NK-92 (cell line): ENCODE results near the gene TRDMT1.

Source experiments
- DNase-seq: peaks from one replicate; lab custom pipeline; 2025; ENCODE audit not compliant: unreplicated experiment; lab: John Stamatoyannopoulos, UW

The TRDMT1 gene

DNA sequence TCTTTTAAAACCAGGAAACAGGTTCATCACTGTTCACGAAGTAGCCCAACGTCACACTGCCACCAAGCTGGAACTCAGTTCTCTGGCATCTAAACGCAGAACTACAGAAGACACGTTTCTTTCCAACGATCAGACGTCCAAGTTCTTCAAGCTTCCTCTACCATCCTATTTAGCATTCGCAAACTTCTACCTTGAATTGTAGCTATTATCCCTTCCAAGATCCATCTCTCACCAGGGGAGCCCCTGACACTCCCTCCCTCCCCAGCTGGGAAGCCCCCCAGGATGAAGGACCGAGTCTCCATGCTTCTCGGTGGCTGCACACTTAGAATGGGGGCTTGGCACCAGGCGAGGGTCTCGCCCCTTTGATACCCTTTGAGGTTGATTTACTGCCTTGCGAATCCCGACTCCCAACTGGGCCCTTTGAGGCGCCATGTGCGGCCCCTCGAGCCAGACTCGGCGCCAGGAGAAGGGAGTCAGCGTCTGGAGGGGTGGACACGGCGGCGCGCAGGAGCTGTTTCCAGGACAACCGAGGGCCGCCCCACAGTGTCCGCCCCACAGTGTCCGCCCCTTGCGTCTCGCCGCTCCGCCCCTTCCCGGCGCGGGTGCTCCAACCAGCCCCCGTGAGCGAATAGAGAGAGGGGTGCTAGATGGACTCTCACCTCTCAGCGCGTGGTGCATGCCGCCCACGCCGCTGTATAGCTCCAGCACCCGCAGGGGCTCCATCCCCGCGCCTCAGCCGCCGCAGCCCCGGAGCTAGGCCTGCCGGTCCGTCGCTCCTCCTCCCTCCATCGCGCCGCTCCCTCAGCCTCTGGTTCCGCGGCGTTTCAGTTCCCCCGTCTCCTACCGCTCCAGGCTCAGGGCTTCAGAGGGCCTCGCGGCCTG is at the start of gene TRDMT1:
Gene TRDMT1, minus strand, starts transcription at position 761 of the 882 bp plus-strand sequence. Its CDS starts 38 bp downstream, at position 723.
- no peak for DNase-seq

- no peak for DNase-seq
Measured at GRCh38 chr10:17250736-17251135, 49.3 kb upstream of the TRDMT1 start.

DNA sequence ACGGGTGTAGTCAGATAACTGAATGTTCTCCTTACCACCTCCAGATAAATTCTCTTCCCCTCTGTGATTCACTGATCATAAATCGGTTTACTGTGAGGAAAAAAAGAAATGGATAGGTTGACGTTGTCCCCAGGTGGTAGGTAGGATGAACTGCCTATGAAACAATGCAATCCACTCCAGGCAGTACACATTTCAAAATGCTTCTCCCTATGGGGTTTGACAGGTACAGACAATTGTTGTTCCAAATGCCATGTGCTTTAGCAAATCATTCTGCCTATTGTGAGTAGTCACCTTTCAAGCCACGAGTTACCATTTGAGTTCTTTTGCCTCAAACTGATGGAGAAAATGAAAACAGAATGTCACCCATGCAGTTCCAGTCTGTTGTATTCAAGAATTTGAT is 48.3 kb upstream of the TRDMT1 start:
- no peak for DNase-seq

DNA sequence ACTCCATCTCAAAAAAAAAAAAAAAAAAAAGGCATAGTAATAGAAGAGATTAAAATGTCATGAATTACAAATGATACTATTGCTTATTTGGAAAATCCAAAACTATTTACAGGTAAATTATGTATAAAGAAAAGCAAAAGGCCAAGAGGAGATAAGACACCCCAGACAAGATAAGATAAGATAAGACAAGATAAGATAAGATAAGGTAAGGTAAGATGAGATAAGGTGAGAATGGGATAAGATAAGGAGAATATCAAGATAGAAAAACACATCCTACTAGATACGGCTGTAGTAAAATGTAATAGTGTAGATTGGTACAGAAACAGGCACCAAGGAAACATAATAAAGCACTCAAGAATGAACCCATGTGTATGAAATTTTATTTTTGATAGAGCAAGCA is 47.5 kb upstream of the TRDMT1 start:
- no peak for DNase-seq

GRCh38 chr10:17247210-17247609 is 45.7 kb upstream of the TRDMT1 start:
- no peak for DNase-seq

DNA sequence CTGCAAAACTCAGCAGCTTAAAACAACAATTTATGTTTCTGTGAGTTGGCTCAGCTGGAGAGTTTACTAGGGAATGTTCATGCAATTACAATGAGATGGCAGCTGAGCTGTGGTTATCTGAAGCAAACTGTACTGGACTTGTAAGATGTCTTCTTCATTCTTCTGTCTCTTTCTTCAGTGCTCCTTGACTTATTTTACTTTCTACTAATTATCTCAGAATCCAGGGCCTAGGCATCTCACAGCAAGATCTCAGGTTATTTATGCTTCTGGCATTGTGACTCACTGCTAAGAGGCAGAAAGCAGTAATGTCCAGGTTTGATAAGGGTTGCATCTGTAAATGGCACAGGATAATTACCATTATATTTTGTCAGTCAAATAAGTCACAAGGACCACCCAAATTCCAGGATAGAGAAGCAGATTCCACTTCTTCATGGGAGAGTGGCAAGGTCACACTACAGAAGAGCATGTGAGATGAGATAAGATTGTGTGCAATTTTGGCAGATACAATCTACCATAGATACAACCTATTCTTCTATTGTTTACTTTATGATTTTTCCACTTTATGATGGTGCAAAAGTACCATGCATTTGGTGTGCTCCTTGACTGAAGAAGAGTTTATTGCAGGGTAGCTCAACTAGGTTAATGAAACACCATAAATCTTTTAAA is 43.4 kb upstream of the TRDMT1 start:
- no peak for DNase-seq

DNA sequence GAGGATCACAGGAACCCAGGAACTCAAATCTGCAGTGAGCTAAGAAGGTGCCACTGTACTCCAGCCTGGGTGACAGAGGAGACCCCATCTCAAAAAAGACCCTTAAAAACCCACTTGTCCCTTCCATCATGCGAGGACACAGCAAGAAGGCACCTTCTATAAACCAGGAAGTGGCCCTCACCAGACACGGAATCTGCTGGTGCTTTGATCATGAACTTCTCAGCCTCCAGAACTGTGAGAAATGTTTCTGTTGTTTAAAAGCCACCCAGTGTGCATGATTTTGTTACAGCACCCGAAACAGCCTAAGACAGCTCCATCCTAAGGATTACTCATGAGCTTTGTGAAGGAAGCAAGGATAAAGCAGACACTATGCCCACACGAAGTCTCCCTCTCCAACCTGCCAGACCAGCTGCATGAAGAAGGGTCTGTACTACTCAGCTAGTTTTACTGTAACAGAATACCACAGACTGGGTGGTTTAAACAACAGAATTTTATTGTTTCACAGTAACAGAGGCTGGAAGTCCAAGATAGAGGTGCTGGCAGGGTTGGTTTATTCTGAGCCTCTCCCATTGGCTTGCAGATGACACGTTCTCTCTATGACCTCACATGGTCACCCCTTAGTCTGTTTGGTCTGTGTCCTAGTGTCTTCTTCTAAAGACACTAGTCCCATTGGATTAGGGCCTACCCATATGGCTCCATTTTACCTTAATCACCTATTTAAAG is 40.3 kb upstream of the TRDMT1 start:
- DNase-seq: no peak

DNA sequence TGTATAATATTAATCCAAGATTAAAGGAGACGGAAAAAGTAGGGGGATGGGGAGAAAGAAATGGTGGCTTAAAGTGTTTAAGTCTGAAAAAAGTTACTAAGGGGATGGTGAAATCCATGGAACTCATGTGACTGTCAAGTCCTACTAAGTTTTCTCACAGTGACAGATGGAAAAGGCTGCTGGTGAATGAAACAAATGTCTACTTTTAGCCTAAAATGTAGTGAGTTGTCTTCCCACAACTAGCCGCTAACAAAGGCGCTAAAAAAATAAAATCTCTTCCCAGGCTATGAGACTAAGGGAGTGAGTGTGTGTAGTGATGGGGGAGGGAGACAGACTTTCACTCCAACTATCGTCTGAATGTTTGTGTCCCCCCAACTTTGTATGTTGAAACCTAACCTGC is 39.1 kb upstream of the TRDMT1 start:
- no peak for DNase-seq

DNA sequence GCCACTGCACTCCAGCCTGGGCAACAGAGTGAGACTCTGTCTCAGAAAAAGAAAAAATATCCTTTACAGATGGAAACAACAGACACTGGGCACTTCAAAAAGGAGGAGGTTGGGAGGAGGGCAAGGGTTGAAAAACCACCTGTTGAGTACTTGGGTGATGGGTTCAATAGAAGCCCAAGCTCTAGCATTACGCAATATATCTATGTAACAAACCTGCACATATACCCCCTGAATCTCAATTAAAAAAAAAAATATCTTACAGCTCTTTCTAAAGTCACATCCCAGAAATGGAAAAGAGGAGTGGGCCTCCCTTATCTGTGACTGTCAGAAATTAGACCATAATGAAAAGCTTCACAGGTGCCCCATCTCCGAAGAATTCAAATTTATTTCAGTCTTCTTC is 38.6 kb upstream of the TRDMT1 start:
- no peak for DNase-seq

GRCh38 chr10:17239345-17240085 is 38.0 kb upstream of the TRDMT1 start:
- DNase-seq: no peak

DNA sequence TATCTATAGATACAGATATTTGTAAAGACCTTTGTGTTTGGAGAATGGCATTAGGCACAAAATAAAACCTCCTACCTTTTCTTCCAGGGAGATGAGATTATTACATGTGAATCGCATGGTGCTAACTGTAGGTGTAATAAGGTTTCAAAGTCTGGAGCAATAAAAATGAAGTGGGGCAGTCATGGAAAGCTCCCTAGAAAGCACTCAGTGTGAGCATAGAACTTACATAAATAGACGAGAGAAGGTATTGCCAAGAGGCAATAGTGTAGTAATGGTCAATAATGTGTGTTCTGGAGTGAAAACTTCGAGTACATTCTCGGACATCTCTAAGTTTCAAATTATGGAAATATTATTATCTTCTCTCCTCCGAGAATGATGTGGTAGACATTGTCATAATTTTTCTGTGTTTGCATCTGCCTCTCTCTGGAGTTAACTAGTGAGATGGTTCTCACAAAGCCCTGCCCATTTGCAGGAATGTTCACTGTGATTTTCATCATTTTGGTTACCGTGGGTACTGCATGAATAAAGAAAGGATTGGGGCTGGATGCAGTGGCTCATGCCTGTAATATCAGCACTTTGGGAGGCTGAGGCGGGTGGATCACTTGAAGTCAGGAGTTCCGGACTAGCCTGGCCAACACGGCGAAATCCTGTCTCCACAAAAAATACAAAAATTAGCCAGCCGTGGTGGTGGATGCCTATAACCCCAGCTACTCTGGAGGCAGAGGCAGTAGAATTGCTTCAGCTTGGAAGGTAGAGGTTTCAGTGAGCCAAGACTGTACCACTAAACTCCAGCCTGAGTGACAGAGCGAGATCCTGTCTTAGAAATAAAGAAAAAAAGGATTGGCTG is 37.2 kb upstream of the TRDMT1 start:
- no peak for DNase-seq

GRCh38 chr10:17237915-17238444 is 36.5 kb upstream of the TRDMT1 start:
- DNase-seq: no peak

DNA sequence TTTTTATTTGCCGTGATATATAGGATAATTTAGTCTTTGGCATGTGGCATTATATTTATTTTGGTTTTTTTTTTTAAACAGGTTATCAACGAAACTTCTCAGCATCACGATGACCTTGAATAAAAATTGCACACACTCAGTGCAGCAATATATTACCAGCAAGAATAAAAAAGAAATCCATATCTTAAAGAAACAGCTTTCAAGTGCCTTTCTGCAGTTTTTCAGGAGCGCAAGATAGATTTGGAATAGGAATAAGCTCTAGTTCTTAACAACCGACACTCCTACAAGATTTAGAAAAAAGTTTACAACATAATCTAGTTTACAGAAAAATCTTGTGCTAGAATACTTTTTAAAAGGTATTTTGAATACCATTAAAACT is 35.7 kb upstream of the TRDMT1 start:
- no peak for DNase-seq

DNA sequence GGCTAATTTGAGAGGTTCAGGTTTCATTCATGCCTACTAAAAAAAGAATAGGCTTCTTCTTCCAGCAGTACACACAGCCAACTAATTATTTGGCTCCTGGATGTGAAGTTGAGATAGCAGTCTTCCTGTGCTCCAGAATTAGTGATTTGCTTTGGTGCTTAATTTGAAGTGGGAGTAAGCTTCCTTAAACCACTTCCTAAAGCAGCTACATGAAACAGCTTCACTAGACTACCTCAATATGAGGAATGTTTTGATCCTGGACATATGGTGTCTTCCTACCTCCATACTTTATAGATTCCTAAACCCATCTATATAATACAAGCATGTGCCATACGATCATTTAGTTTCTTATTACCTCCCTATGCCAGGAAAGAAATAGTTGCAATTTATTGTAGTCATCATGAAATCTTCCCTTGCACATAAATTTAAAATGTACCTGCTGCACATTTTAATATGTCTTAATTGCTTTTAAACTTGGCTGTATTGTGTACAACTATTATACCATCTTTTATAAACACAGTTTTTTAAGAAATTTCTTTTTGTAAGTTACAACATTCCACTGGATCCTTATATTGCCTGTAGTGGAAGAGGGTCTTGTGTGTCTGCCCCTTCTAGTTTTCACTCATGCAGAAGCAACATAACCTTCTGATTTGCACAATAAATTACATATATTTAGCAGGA is 35.1 kb upstream of the TRDMT1 start:
- DNase-seq: no peak

GRCh38 chr10:17235136-17235535 is 33.7 kb upstream of the TRDMT1 start:
- DNase-seq: no peak

GRCh38 chr10:17234431-17234945 is 33.0 kb upstream of the TRDMT1 start:
- no peak for DNase-seq

GRCh38 chr10:17233286-17233991 is 32.0 kb upstream of the TRDMT1 start:
- DNase-seq: no peak

DNA sequence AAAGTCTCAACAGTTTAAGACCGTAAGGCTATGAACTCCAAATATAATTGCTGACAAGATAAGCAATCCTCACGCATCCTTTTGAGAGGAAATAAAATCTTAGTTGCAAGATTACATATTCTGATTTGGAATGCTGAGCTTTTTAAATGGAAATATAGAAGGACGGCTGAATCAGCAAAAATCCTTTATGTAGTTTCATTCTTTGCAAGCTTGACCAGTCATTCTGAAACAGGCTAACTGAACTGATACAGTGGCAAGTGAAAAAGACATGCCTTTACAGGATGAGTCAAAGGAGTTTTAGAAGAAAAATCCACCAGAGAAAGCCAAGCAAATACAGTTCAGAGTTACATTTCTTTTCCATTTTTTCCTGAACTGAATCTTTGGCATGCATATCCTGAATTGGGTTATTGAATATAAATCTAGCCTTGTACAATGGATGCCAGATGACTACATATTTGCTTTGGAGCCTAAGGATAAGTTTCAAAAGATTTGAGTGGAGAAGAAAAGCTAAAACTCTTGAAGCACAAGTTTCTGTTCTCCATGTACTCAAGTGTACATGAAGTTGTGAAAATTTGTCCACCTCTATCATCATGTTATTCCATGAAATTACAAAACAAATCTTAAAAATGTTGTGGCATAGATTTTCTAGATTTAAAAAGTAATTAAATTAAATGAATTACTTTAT is 30.9 kb upstream of the TRDMT1 start:
- no peak for DNase-seq
